ENCODE results near the gene CUL4A. TPM values are rescaled to one million over a fixed set of nuclear protein-coding genes. Genes with fewer than 3 reads are reported as not detected.
"Not testable (repeated sequence)": the region's sequence is repeated elsewhere in the genome, so short reads cannot be mapped to it uniquely, and the experiment has no call there.

CUL4A gene
- total RNA-seq, 1 donor from 2014 or later: 237 TPM

GRCh38 chr13:113291129-113291528 lies 81.7 kb downstream of the CUL4A start:
- DNase-seq (ENCODE audit: low spot score): no peak

GRCh38 chr13:113292021-113292862 lies 82.8 kb downstream of the CUL4A start:
- peak; percentile 30 for DNase-seq (ENCODE audit: low spot score)

GRCh38 chr13:113293686-113294085 lies 84.3 kb downstream of the CUL4A start:
- no peak for DNase-seq (ENCODE audit: low spot score)

- no peak for DNase-seq (ENCODE audit: low spot score)
These were observed 86.4 kb downstream of the CUL4A start for GRCh38 chr13:113295776-113296175.

GRCh38 chr13:113296823-113297369 lies 87.5 kb downstream of the CUL4A start, which contains the start of gene LAMP1:
TSS of gene LAMP1 (plus strand) at chr13:113297239. CDS start at chr13:113297435, 196 bp downstream.
- peak; percentile 98 for DNase-seq (ENCODE audit: low spot score)

GRCh38 chr13:113297370-113298042 lies 88.1 kb downstream of the CUL4A start:
- peak; percentile 17 for DNase-seq (ENCODE audit: low spot score)

GRCh38 chr13:113298043-113298945 lies 88.9 kb downstream of the CUL4A start:
- DNase-seq (ENCODE audit: low spot score): no peak

GRCh38 chr13:113299951-113300350 lies 90.5 kb downstream of the CUL4A start:
- no peak for DNase-seq (ENCODE audit: low spot score)

GRCh38 chr13:113302986-113303385 lies 93.6 kb downstream of the CUL4A start:
- no peak for DNase-seq (ENCODE audit: low spot score)

- DNase-seq (ENCODE audit: low spot score): no peak
These were observed 94.7 kb downstream of the CUL4A start for GRCh38 chr13:113304121-113304520.

- DNase-seq (ENCODE audit: low spot score): peak; percentile 63
These were observed 95.8 kb downstream of the CUL4A start for GRCh38 chr13:113305208-113305607.

- no peak for DNase-seq (ENCODE audit: low spot score)
These were observed 98.1 kb downstream of the CUL4A start for GRCh38 chr13:113307491-113307890.

- DNase-seq (ENCODE audit: low spot score): no peak
These were observed 100.1 kb downstream of the CUL4A start for GRCh38 chr13:113309473-113309872.

- DNase-seq (ENCODE audit: low spot score): not testable (repeated sequence)
These were observed 104.7 kb downstream of the CUL4A start for GRCh38 chr13:113314112-113314511.

GRCh38 chr13:113314895-113315470 lies 105.6 kb downstream of the CUL4A start:
- not testable (repeated sequence) for DNase-seq (ENCODE audit: low spot score)

GRCh38 chr13:113315992-113316391 lies 106.6 kb downstream of the CUL4A start:
- DNase-seq (ENCODE audit: low spot score): no peak

Other genes starting within 250 kb of the CUL4A start
- 9.4 TPM for gene MCF2L, start 240.4 kb upstream of the CUL4A start, total RNA-seq (ENCODE audit: insufficient read depth, low replicate concordance)
- gene F7, start 103.8 kb upstream of the CUL4A start, total RNA-seq (ENCODE audit: insufficient read depth, low replicate concordance): 3.6 TPM
- 31.3 TPM for gene F10, start 86.8 kb upstream of the CUL4A start, total RNA-seq (ENCODE audit: insufficient read depth, low replicate concordance)
- gene PROZ, start 51.0 kb upstream of the CUL4A start, total RNA-seq (ENCODE audit: insufficient read depth, low replicate concordance): 3.1 TPM
- 79.9 TPM for gene PCID2, start 944 bp upstream of the CUL4A start, total RNA-seq (ENCODE audit: insufficient read depth, low replicate concordance)
- gene LAMP1, start 87.6 kb downstream of the CUL4A start, total RNA-seq (ENCODE audit: insufficient read depth, low replicate concordance): 101 TPM
- not detected for gene GRTP1, start 154.5 kb downstream of the CUL4A start, total RNA-seq (ENCODE audit: insufficient read depth, low replicate concordance)
- 1.7 TPM for gene ADPRHL1, start 243.9 kb downstream of the CUL4A start, total RNA-seq (ENCODE audit: insufficient read depth, low replicate concordance)